Tibial nerve (tissue), 4 donors: ENCODE results near the gene RGS6. TPM values are rescaled to one million over a fixed set of nuclear protein-coding genes. Genes with fewer than 3 reads are reported as not detected.

Experiments
- DNase-seq, 2 donors: peaks; one replicate each; pipeline ENCODE4 v3.0.0-alpha.2; 2019; ENCODE audit warnings: low spot score in 2 of 2
- H3K27ac ChIP-seq, 4 donors: fragments of 200-600 bp; sonication (generic) in 3 of 4; one replicate each; pipeline ENCODE4 v1.5.1; 2017 to 2019; ENCODE audit warnings: mild to moderate bottlenecking in 1 of 4
- H3K27me3 ChIP-seq, 2 donors: fragments of 200-600 bp; sonication (generic) in 1 of 2; one replicate each; pipeline versions ENCODE4 v1.5.1 to v1.6.0; 2017 to 2019
- H3K36me3 ChIP-seq, 3 donors: fragments of 200-600 bp; sonication (generic); one replicate each; pipeline ENCODE4 v1.5.1; 2018 to 2019
- H3K4me1 ChIP-seq, 4 donors: fragments of 200-600 bp; sonication (generic) in 3 of 4; one replicate each; pipeline ENCODE4 v1.5.1; 2017 to 2019
- H3K4me3 ChIP-seq, 4 donors: fragments of 200-600 bp; sonication (generic) in 3 of 4; one replicate each; pipeline ENCODE4 v1.5.1; 2017 to 2019; ENCODE audit warnings: mild to moderate bottlenecking in 1 of 4, moderate library complexity in 1 of 4
- H3K9me3 ChIP-seq, 4 donors: fragments of 200-600 bp; sonication (generic) in 3 of 4; one replicate each; pipeline ENCODE4 v1.5.1; 2017 to 2019
- EP300 ChIP-seq, 2 donors: sonication (generic); formaldehyde crosslinking; IDR thresholded peaks; one replicate each; pipeline ENCODE4 v1.6.1; 2017; ENCODE audit warnings: antibody characterized with exemption in 2 of 2, mild to moderate bottlenecking in 1 of 2
- POLR2A ChIP-seq, 2 donors: fragments of 450-650 bp; IDR thresholded peaks; one replicate each; pipeline ENCODE4 v1.6.1; 2017; ENCODE audit warnings: antibody characterized with exemption in 2 of 2, mild to moderate bottlenecking in 2 of 2, moderate library complexity in 2 of 2
- WGBS, 2 donors: methylation state at CpG; one replicate each; pipeline ENCODE4 v1.1.5; 2018; 5-methylcytosine and 5-hydroxymethylcytosine counted together
- total RNA-seq, 4 donors: library from RNA; depleted of rRNA; stranded (reverse); fragments of >200 nt; gene quantifications; one replicate each; pipeline ENCODE4 v1.1.0, GENCODE V29; 2016
- TF ChIP-seq, protein P1 (sequence below), 5 experiments: fragments of 200-600 bp in 3 of 5; fragments of 450-650 bp in 2 of 5; sonication (generic) in 3 of 5; IDR thresholded peaks; one replicate each; pipeline ENCODE4 v1.5.1; 2016 to 2019; ENCODE audit warnings: antibody characterized with exemption in 5 of 5, mild to moderate bottlenecking in 3 of 5, moderate library complexity in 2 of 5

Gene RGS6
- total RNA-seq, 4 donors from 2014 or later = 43.5 to 67.2 (median 54.7) TPM

- Histone ChIP-seq H3K36me3 (no peaks in the 10 kb centered on the region), H3K4me3 (no peak overlapping the region), H3K4me1 (peaks cover 0 to 10% (median 0%) of the 10 kb centered on the region in 4 donors), H3K27me3 (no peaks in the 10 kb centered on the region), H3K9me3 (peaks cover 0 to 11% (median 0%) of the 10 kb centered on the region in 4 donors), H3K27ac (no peak overlapping the region)
- DNase-seq = no peak
- TF ChIP-seq POLR2A (IDR thresholded peaks at IDR 0.05) (no peak), EP300 (IDR thresholded peaks at IDR 0.05) (no peak)
- TF ChIP-seq, protein P1, sequence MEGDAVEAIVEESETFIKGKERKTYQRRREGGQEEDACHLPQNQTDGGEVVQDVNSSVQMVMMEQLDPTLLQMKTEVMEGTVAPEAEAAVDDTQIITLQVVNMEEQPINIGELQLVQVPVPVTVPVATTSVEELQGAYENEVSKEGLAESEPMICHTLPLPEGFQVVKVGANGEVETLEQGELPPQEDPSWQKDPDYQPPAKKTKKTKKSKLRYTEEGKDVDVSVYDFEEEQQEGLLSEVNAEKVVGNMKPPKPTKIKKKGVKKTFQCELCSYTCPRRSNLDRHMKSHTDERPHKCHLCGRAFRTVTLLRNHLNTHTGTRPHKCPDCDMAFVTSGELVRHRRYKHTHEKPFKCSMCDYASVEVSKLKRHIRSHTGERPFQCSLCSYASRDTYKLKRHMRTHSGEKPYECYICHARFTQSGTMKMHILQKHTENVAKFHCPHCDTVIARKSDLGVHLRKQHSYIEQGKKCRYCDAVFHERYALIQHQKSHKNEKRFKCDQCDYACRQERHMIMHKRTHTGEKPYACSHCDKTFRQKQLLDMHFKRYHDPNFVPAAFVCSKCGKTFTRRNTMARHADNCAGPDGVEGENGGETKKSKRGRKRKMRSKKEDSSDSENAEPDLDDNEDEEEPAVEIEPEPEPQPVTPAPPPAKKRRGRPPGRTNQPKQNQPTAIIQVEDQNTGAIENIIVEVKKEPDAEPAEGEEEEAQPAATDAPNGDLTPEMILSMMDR (IDR thresholded peaks at IDR 0.05) = no peak
- 71 to 73% methylated on average over 6 of the region's 6 CpGs for WGBS, 2 donors
Observed at GRCh38 chr14:72528059-72528862, 596.0 kb downstream of the RGS6 start.

- Histone ChIP-seq H3K4me3 (no peak overlapping the region), H3K9me3 (peaks cover 0 to 13% (median 0%) of the 10 kb centered on the region in 4 donors), H3K27me3 (no peaks in the 10 kb centered on the region), H3K36me3 (no peaks in the 10 kb centered on the region), H3K4me1 (peaks cover 0 to 4% (median 0%) of the 10 kb centered on the region in 4 donors), H3K27ac (no peak overlapping the region)
- TF ChIP-seq, protein P1 (IDR thresholded peaks at IDR 0.05) = no peak
- TF ChIP-seq POLR2A (IDR thresholded peaks at IDR 0.05) = no peak
- TF ChIP-seq EP300 (IDR thresholded peaks at IDR 0.05) = no peak
- 38 to 45% methylated on average over 2 of the region's 2 CpGs for WGBS, 2 donors
- no peak for DNase-seq
Observed at GRCh38 chr14:72528863-72529175, 596.6 kb downstream of the RGS6 start.

DNA sequence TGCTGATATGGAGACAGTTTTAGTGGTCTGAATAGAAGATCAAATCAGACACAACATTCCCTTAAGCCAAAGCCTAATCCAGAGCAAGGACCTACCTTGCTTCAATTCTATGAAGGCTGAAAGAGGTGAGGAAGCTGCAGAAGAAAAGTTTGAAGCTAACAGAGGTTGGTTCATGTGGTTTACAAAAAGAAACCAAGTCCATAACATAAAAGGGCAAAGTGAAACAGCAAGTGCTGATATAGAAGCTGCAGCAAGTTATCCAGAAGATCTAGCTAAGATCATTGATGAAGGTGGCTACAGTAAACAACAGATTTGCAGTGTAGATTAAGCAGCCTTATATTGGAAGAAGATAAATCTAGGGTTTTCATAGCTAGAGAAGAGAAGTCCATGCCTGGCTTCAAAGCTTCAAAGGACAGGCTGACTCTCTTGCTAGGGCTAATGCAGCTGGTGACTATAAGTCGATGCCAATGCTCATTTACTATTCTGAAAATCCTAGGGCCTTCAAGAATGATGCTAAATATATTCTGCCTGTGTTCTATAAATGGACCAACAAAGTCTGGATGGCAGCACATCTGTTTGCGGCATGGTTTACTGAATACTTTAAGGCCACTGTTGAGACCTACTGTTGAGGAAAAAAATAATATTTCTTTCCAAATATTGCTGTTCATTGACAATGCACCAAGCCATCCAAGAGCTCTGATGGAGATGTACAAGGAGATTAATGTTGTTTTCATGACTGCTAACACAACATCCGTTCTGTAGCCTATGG, 600.6 kb downstream of the RGS6 start:
- TF ChIP-seq EP300 (IDR thresholded peaks at IDR 0.05) = no peak
- TF ChIP-seq POLR2A (IDR thresholded peaks at IDR 0.05) = no peak
- TF ChIP-seq, protein P1 (IDR thresholded peaks at IDR 0.05) = no peak
- Histone ChIP-seq H3K4me1 (peaks cover 0 to 4% (median 0%) of the 10 kb centered on the region in 4 donors), H3K36me3 (no peaks in the 10 kb centered on the region), H3K9me3 (peaks cover 0 to 13% (median 0%) of the 10 kb centered on the region in 4 donors), H3K27me3 (no peaks in the 10 kb centered on the region), H3K4me3 (no peak overlapping the region), H3K27ac (no peak overlapping the region)
- DNase-seq = no peak
- 92 to 97% methylated on average over 3 of the region's 3 CpGs for WGBS, 2 donors

- peaks cover 0 to 13% (median 0%) of the 10 kb centered on the region in 4 donors for H3K9me3 ChIP-seq
- no peak overlapping the region for H3K27ac ChIP-seq
- WGBS, 2 donors = 64 to 84% methylated on average over 1 of the region's 1 CpG
- no peak for DNase-seq
- no peaks in the 10 kb centered on the region for H3K27me3 ChIP-seq
- TF ChIP-seq, protein P1 (IDR thresholded peaks at IDR 0.05) = no peak
- TF ChIP-seq EP300 (IDR thresholded peaks at IDR 0.05) = no peak
- no peak for TF ChIP-seq POLR2A (IDR thresholded peaks at IDR 0.05)
- H3K4me3 ChIP-seq = no peak overlapping the region
- peaks cover 0 to 6% (median 1%) of the 10 kb centered on the region in 4 donors for H3K4me1 ChIP-seq
- no peaks in the 10 kb centered on the region for H3K36me3 ChIP-seq
Observed at GRCh38 chr14:72535485-72535884, 603.3 kb downstream of the RGS6 start.

GRCh38 chr14:72538387-72538786, 606.2 kb downstream of the RGS6 start:
- TF ChIP-seq POLR2A (IDR thresholded peaks at IDR 0.05) (no peak), EP300 (IDR thresholded peaks at IDR 0.05) (no peak)
- TF ChIP-seq, protein P1 (IDR thresholded peaks at IDR 0.05) = no peak
- 86 to 98% methylated on average over 3 of the region's 3 CpGs for WGBS, 2 donors
- Histone ChIP-seq H3K4me1 (peaks cover 0 to 6% (median 1%) of the 10 kb centered on the region in 4 donors), H3K4me3 (no peak overlapping the region), H3K36me3 (no peaks in the 10 kb centered on the region), H3K27me3 (no peaks in the 10 kb centered on the region), H3K27ac (no peak overlapping the region), H3K9me3 (peaks cover 0 to under 1% (median 0%) of the 10 kb centered on the region in 4 donors)
- no peak for DNase-seq
